Neural cell (in vitro differentiated cells): ENCODE results near the gene FETUB. TPM values are rescaled to one million over a fixed set of nuclear protein-coding genes. Genes with fewer than 3 reads are reported as not detected.

ENCODE experiments used
- H2AFZ ChIP-seq: fragments of 200-600, 300-800 bp; sonication (generic), shearing (Covaris generic); 2 replicates; pipeline ENCODE4 v1.6.0; 2014; ENCODE audit warnings: low read depth, mild to moderate bottlenecking, antibody characterized with exemption, low read length, moderate library complexity
- H3F3A ChIP-seq: fragments of 200-600 bp; shearing (Covaris generic); 2 replicates; pipeline ENCODE4 v1.6.1; 2016; ENCODE audit warnings: mild to moderate bottlenecking, moderate library complexity, mixed read lengths, antibody characterized with exemption, low read length; ENCODE audit not compliant: insufficient read depth, poor library complexity, severe bottlenecking
- H3K27ac ChIP-seq: fragments of 200-600, 300-800 bp; sonication (generic), shearing (Covaris generic); 2 replicates; pipeline ENCODE4 v1.5.1; 2014; ENCODE audit warnings: mild to moderate bottlenecking, low read length, moderate library complexity
- H3K27me3 ChIP-seq: fragments of 300-800, 200-600 bp; sonication (generic), shearing (Covaris generic); 2 replicates; pipeline ENCODE4 v1.6.0; 2014; ENCODE audit warnings: mild to moderate bottlenecking, low read depth, low read length, moderate library complexity; ENCODE audit not compliant: insufficient read depth
- H3K36me3 ChIP-seq: fragments of 300-800, 200-600 bp; sonication (generic), shearing (Covaris generic); 2 replicates; pipeline ENCODE4 v1.5.1; 2014; ENCODE audit warnings: mild to moderate bottlenecking, antibody characterized with exemption, low read length, moderate library complexity; ENCODE audit not compliant: insufficient read depth
- H3K4me2 ChIP-seq: fragments of 300-800, 200-600 bp; sonication (generic), shearing (Covaris generic); 2 replicates; pipeline ENCODE4 v1.6.0; 2014; ENCODE audit warnings: mild to moderate bottlenecking, low read length
- H3K4me3 ChIP-seq: fragments of 300-800, 200-600 bp; sonication (generic), shearing (Covaris generic); 2 replicates; pipeline ENCODE4 v1.5.1; 2014; ENCODE audit warnings: mild to moderate bottlenecking, low read length, moderate library complexity
- H3K79me2 ChIP-seq: fragments of 200-600 bp; shearing (Covaris generic); replicated peaks from 2 replicates; pipeline ENCODE4 v1.6.0; 2014; ENCODE audit warnings: mild to moderate bottlenecking, low read length, moderate library complexity; ENCODE audit not compliant: insufficient read depth
- H3K9ac ChIP-seq: fragments of 300-800, 200-600 bp; sonication (generic), shearing (Covaris generic); 2 replicates; pipeline ENCODE4 v1.6.1; 2016; ENCODE audit warnings: mild to moderate bottlenecking, low read length, mixed read lengths
- H3K9me2 ChIP-seq: fragments of 200-600 bp; shearing (Covaris generic); 2 replicates; pipeline ENCODE4 v1.6.1; 2016; ENCODE audit warnings: mild to moderate bottlenecking, low read length, mixed read lengths; ENCODE audit not compliant: insufficient read depth
- H3K9me3 ChIP-seq: fragments of 200-600, 300-800 bp; sonication (generic), shearing (Covaris generic); 2 replicates; pipeline ENCODE4 v1.6.1; 2016; ENCODE audit warnings: mild to moderate bottlenecking, mixed run types, low read length, moderate library complexity, mixed read lengths
- H4K20me1 ChIP-seq: fragments of 200-600 bp; shearing (Covaris generic); 2 replicates; pipeline ENCODE4 v1.6.1; 2016; ENCODE audit warnings: mild to moderate bottlenecking, mixed run types; ENCODE audit not compliant: insufficient read depth
- EP300 ChIP-seq: fragments of 450-650 bp; conservative IDR thresholded peaks from 2 replicates; pipeline ENCODE4 v1.6.1; 2014; ENCODE audit warnings: antibody characterized with exemption, mild to moderate bottlenecking, moderate library complexity; ENCODE audit not compliant: poor library complexity, severe bottlenecking
- EZH2 ChIP-seq: fragments of 200-600, 300-800 bp; shearing (Covaris generic), sonication (generic); IDR thresholded peaks from 2 replicates; pipeline ENCODE4 v1.6.1; 2014; ENCODE audit warnings: antibody characterized with exemption, low read length, borderline replicate concordance, mild to moderate bottlenecking; ENCODE audit not compliant: insufficient read depth, poor library complexity, severe bottlenecking
- MXI1 ChIP-seq: fragments of 450-650 bp; conservative IDR thresholded peaks from 2 replicates; pipeline ENCODE4 v1.6.1; 2014; ENCODE audit warnings: antibody characterized with exemption, mild to moderate bottlenecking; ENCODE audit not compliant: poor library complexity, severe bottlenecking
- POLR2AphosphoS5 ChIP-seq: IDR thresholded peaks from 2 replicates; pipeline ENCODE4 v1.6.1; 2012
- RAD21 ChIP-seq: fragments of 450-650 bp; conservative IDR thresholded peaks from 2 replicates; pipeline ENCODE4 v1.6.1; 2014; ENCODE audit warnings: antibody characterized with exemption, mild to moderate bottlenecking, moderate library complexity
- SMC3 ChIP-seq: fragments of 450-650 bp; conservative IDR thresholded peaks from 2 replicates; pipeline ENCODE4 v1.6.1; 2014; ENCODE audit warnings: antibody characterized with exemption, mild to moderate bottlenecking, moderate library complexity; ENCODE audit not compliant: poor library complexity
- TAF1 ChIP-seq: IDR thresholded peaks from 2 replicates; pipeline ENCODE4 v1.6.1; 2012; ENCODE audit warnings: low read depth
- polyA plus RNA-seq: library from polyadenylated mRNA; depleted of rRNA; stranded (reverse); fragments of >200 nt; gene quantifications from 2 replicates; pipeline ENCODE4 v1.2.3, GENCODE V29; 2014
- TF ChIP-seq, protein P1 (sequence below): IDR thresholded peaks from 2 replicates; pipeline ENCODE4 v1.6.1; 2012; ENCODE audit warnings: borderline replicate concordance
- TF ChIP-seq, protein P2 (sequence below): fragments of 450-650 bp; IDR thresholded peaks from 2 replicates; pipeline ENCODE4 v1.5.1; 2014; ENCODE audit warnings: antibody characterized with exemption, mild to moderate bottlenecking, moderate library complexity; ENCODE audit not compliant: poor library complexity, severe bottlenecking

Gene FETUB
- polyA plus RNA-seq, 1 donor from 2014 or later: not detected

DNA sequence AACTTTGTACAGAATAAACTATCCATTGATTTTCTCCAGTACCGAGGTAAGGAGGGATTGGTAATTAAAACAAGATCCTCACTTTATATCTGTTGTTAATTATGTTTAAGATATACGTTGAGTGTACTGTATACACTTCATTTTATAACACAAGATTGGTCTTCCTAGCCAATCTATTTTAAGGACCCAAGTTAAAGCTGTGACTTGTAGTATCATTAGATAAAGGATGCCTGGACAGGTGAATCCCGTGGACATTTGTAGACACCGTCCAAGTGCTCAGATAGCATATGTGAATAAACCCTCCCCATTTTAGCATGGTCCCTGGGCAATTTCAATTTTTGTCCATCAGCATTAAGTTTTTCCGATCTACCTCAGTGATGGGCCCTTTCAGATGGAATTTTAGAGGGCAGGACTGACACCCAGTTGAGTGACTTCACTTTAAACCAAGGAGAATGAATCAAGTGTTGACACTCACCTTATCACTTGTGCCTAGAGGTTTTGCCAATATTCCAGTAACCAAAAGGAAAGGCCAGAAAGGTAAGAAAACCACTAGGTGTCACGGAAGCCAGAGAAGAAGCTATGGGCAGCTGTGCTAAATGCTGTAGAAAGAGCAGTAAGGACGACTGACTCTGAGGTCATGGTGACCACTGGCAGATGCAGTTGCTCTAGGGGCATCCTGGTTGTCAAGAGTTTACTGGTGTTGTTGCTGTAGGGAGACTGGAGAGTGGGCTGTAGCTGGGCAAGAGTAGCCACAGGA lies 18.1 kb upstream of the FETUB start:
- H3K4me3 ChIP-seq: no peak overlapping the region
- TF ChIP-seq SMC3 (no peak), EZH2 (no peak), MXI1 (no peak), RAD21 (no peak), TAF1 (no peak), EP300 (no peak), POLR2AphosphoS5 (no peak)
- TF ChIP-seq, protein P1, sequence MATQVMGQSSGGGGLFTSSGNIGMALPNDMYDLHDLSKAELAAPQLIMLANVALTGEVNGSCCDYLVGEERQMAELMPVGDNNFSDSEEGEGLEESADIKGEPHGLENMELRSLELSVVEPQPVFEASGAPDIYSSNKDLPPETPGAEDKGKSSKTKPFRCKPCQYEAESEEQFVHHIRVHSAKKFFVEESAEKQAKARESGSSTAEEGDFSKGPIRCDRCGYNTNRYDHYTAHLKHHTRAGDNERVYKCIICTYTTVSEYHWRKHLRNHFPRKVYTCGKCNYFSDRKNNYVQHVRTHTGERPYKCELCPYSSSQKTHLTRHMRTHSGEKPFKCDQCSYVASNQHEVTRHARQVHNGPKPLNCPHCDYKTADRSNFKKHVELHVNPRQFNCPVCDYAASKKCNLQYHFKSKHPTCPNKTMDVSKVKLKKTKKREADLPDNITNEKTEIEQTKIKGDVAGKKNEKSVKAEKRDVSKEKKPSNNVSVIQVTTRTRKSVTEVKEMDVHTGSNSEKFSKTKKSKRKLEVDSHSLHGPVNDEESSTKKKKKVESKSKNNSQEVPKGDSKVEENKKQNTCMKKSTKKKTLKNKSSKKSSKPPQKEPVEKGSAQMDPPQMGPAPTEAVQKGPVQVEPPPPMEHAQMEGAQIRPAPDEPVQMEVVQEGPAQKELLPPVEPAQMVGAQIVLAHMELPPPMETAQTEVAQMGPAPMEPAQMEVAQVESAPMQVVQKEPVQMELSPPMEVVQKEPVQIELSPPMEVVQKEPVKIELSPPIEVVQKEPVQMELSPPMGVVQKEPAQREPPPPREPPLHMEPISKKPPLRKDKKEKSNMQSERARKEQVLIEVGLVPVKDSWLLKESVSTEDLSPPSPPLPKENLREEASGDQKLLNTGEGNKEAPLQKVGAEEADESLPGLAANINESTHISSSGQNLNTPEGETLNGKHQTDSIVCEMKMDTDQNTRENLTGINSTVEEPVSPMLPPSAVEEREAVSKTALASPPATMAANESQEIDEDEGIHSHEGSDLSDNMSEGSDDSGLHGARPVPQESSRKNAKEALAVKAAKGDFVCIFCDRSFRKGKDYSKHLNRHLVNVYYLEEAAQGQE: no peak
- TF ChIP-seq, protein P2, sequence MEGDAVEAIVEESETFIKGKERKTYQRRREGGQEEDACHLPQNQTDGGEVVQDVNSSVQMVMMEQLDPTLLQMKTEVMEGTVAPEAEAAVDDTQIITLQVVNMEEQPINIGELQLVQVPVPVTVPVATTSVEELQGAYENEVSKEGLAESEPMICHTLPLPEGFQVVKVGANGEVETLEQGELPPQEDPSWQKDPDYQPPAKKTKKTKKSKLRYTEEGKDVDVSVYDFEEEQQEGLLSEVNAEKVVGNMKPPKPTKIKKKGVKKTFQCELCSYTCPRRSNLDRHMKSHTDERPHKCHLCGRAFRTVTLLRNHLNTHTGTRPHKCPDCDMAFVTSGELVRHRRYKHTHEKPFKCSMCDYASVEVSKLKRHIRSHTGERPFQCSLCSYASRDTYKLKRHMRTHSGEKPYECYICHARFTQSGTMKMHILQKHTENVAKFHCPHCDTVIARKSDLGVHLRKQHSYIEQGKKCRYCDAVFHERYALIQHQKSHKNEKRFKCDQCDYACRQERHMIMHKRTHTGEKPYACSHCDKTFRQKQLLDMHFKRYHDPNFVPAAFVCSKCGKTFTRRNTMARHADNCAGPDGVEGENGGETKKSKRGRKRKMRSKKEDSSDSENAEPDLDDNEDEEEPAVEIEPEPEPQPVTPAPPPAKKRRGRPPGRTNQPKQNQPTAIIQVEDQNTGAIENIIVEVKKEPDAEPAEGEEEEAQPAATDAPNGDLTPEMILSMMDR: no peak
- H3K9ac ChIP-seq: no peak overlapping the region
- no peaks in the 10 kb centered on the region for H3K79me2 ChIP-seq
- H3K4me2 ChIP-seq: no peak overlapping the region
- no peak overlapping the region for H3K27ac ChIP-seq
- no peaks in the 10 kb centered on the region for H3K36me3 ChIP-seq
- H3K9me3 ChIP-seq: no peaks in the 10 kb centered on the region
- no peaks in the 10 kb centered on the region for H3F3A ChIP-seq
- H3K9me2 ChIP-seq: no peaks in the 10 kb centered on the region
- H2AFZ ChIP-seq: no peak overlapping the region
- H4K20me1 ChIP-seq: no peaks in the 10 kb centered on the region
- H3K27me3 ChIP-seq: no peaks in the 10 kb centered on the region

DNA sequence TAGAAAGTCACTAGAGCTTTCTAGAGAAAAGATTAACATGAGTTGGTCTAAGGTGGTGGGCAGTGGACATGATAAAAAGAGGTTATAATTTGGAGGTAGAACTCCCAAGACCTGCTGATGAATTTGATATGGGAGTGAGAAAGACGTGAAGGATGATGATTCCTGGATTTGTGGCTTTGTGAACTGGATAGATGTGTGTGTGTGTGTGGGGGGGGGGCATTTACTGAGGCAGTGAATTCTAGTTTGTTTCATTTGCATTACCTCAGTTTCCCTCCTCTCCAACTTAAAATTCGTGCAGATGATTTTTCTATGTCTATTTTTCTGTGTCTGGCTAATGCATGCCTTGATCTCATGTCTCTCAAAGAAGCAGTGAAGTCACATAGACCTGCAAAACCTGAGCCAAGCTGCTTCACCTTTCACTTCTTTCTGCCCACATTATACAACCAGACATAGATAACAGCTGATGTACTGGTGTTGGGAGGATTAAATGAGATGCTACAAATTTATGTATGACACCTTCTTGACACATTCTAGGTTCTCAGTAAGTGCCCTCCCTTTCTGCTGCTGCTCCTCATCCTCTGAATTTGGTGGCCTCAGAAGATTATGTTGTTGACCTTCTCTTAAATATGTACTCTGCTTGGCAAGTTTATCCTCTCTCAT lies 17.4 kb upstream of the FETUB start:
- no peaks in the 10 kb centered on the region for H3K9me3 ChIP-seq
- no peaks in the 10 kb centered on the region for H3F3A ChIP-seq
- no peaks in the 10 kb centered on the region for H3K27me3 ChIP-seq
- no peak for TF ChIP-seq EZH2
- TF ChIP-seq SMC3: no peak
- TF ChIP-seq, protein P1: no peak
- no peak for TF ChIP-seq POLR2AphosphoS5
- TF ChIP-seq MXI1: no peak
- H3K79me2 ChIP-seq: no peaks in the 10 kb centered on the region
- H3K4me2 ChIP-seq: no peak overlapping the region
- no peaks in the 10 kb centered on the region for H4K20me1 ChIP-seq
- no peak overlapping the region for H3K27ac ChIP-seq
- no peaks in the 10 kb centered on the region for H3K9me2 ChIP-seq
- H3K9ac ChIP-seq: no peak overlapping the region
- no peak overlapping the region for H3K4me3 ChIP-seq
- H2AFZ ChIP-seq: no peak overlapping the region
- H3K36me3 ChIP-seq: no peaks in the 10 kb centered on the region
